G401 (cell line): ENCODE results near the gene YPEL4. TPM values are rescaled to one million over a fixed set of nuclear protein-coding genes. Genes with fewer than 3 reads are reported as not detected.
"Not testable (repeated sequence)": the region's sequence is repeated elsewhere in the genome, so short reads cannot be mapped to it uniquely, and the experiment has no call there.

Experiments
- DNase-seq: peaks from one replicate; pipeline ENCODE4 v3.0.0-alpha.2; 2015; ENCODE audit warnings: low spot score
- in situ Hi-C: cut with HindIII; loops from 2 replicates; pipeline ENCODE4 v1.10.0; 2016; ENCODE audit warnings: low sequenced_read_pairs, mixed read lengths
- total RNA-seq: library from RNA; depleted of rRNA; stranded (reverse); fragments of >200 nt; shearing (Covaris generic); gene quantifications from 2 replicates; pipeline ENCODE4 v1.2.3, GENCODE V29; 2014

Gene YPEL4
- total RNA-seq, 1 experiment from 2014 or later: not detected

DNA sequence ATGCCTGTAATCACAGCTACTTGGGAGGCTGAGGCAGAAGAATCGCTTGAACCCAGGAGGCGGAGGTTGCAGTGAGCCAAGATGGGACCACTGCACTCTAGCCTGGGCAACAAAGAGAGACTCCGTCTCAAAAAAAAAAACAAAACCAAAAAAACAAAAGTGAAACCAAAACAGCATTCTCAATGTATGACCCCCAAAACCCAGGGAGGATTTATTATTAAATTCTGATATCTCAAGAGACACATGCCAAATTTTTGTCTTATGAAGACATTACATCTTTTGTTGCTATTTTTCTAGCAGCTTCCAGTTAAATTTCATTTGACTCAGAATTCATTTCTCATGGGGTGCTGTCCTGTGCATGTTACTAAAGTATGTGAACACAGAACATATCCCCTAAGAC is 3.0 kb upstream of the YPEL4 start:
- DNase-seq: no peak
- in situ Hi-C loops: no loop called here

DNA sequence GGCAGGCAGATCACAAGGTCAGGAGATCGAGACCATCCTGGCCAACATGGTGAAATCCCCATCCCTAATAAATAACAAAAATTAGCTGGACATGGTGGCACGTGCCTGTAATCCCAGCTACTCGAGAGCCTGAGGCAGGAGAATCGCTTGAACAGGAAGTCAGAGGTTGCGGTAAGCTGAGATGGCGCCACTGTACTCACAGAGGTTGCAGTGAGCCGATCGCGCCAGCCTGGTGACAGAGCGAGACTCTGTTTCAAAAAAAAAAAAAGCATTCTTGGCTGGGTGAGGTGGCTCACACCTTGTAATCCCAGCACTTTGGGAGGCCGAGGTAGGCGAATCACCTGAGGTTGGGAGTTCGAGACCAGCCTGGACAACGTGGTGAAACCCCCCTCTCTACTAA is 2.5 kb upstream of the YPEL4 start:
- in situ Hi-C loops, DNase-seq: not testable (repeated sequence)

DNA sequence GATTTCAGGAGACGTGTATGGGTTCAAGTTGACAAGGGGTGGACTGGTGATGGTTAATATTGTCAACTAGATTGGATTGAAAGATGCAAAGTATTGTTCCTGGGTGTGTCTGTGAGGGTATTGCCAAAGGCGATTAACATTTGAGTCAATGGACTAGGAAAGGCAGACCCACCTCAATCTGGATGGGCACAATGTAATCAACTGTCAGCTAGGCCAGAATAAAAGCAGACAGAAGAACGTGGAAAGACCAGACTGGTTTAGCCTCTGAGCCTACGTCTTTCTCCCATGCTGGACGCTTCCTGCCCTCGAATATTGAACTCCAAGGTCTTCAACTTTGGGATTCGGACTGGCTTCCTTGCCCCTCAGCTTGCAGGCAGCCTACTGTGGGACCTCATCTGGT is 1.7 kb upstream of the YPEL4 start:
- in situ Hi-C loops: no loop called here
- no peak for DNase-seq

DNA sequence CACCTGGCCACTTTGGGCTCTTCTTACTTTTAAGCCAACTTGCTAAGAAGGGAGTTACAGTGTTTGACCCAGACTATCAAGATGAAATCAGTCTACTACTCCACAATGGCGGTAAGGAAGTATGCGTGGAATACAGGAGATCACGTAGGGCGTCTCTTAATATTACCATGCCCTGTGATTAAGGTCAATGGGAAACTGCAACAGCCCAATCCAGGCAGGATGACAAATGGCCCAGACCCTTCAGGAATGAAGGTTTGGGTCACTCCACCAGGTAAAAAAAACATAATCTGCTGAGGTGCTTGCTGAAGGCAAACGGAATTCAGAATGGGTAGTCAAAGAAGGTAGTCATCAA is 1.0 kb upstream of the YPEL4 start:
- in situ Hi-C loops: no loop called here
- DNase-seq: no peak

DNA sequence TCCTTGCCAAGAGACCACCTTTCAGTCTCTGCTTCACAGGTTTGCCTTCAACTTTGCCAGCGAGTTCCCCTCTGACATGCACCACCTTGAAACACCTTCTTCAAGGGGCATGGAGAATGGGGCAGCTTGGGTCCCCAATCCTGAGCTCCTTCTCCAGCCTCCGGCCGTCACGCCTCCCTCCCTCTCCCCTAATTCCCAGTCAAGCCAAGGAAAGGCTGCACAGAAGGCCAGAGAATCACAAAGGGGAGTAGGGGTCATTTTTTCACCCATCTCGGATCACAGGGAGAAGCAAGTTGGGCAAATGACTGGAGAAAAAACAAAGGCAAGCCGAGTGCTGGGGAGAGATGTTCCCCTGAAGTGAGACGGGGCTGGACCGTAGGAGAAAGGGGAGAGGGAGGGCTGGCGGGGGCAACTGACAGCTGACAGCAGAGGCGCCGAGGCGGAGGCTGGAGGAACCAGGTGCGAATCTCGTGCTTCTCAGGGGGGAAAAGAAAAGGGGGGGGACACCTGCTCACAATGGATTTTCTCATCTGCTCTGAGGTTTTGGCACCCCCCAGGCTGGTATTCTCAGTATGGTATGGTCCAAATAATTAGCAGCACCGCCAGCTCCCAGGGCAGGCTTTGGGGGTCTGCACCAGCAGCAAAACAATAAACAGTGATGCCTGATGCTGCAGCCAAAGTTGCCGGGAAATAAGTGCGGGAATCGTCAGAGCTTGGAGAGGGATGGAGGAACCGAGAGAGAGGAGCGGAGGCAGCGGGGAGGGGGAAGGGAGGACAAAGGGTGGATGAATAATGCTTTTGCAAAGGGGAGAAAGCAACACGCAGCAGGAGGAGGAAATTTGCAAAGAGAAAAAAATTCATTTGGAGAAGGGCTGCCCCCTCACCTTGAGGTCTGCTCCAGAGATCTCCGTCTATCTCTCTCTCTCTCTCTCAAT is 644 bp downstream of the YPEL4 start:
- peak; percentile 70 for DNase-seq
- in situ Hi-C loops: no loop called here

DNA sequence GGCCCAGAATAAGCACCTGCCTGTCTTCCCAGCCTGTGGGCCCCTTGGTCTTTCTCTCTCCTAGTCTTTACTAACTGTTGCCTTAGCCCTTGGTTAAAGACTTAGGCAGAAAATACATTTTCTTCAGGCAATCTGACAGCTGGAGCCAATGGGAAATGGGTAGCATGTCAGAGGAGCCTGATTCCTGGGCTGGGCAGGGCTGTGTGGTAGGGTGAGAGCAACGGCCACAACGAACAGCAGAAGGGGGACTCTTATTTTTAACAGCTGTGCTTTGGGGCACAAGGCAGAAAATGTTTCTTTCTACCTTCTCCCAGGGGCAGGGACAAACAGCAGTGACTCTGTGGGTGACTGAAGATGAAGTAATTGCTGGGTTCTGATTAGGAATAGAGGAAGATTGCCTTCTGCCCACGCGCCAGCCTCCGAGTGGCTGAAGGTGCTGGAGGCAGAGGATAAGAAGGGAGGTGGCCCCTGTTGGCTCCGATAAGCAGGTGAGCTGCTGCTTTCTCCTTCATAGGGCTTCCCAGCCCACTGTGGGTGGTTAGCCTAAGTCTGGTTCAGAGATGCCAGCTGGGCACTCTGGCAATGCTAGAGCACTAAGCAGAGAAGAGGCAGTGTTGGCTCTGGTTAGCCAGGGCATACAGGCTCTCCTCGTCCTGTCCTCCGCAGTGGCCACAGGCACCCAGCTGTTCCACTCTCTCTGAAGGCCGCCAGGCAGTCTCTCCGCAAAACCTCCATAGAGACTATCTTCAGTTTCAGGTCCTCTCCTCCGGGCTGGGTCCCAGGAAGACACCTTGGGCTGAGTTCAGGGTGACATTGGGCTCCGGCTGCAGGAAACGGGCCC is 1.5 kb downstream of the YPEL4 start:
- peak; percentile 77 for DNase-seq
- in situ Hi-C loops: no loop called here

DNA sequence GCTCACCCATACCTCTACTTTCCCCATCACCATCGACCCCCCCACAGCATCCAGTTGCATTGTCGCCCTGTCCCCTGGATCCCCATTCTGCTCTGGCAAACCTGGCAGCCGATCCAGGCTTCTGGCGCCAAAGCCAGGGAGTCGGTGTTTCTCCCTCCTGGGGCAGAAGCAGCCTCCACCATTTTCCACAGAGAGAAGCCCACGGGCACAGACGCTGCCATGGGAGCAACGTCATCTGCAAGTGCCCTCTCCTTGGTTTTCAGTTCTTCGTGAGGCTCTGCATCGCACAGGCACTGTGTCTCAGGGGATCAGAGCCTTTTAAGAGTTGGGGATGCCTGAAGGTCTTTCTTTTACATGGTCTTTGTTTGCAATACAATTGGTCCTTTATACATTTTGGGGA is 2.3 kb downstream of the YPEL4 start:
- in situ Hi-C loops: no loop called here
- DNase-seq: peak; percentile 35

DNA sequence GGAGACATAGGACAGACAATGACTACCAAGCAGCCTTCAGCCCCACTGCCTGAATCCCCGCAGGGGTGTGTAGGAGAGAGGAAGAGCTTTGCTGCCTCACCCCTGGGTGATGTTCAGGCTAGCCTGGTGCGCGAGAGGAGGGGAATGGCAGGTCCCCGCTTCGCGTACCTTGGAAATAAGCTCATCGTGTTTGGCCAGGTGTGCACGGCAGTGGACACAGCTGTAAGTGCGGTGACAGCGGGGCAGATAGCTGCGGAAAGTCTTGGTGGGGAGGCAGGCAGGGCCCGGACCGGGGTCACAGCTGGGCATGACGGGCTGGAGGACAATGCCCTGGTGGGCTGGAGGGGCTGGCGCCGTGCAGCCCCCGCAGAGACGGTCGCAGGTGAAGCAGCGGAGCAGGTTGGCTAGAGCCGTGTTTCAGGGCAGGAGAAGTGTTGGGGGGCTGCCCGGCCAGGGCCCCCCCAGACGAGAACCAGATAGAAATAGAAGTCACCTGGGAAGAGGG is 2.9 kb downstream of the YPEL4 start:
- in situ Hi-C loops: no loop called here
- DNase-seq: no peak

DNA sequence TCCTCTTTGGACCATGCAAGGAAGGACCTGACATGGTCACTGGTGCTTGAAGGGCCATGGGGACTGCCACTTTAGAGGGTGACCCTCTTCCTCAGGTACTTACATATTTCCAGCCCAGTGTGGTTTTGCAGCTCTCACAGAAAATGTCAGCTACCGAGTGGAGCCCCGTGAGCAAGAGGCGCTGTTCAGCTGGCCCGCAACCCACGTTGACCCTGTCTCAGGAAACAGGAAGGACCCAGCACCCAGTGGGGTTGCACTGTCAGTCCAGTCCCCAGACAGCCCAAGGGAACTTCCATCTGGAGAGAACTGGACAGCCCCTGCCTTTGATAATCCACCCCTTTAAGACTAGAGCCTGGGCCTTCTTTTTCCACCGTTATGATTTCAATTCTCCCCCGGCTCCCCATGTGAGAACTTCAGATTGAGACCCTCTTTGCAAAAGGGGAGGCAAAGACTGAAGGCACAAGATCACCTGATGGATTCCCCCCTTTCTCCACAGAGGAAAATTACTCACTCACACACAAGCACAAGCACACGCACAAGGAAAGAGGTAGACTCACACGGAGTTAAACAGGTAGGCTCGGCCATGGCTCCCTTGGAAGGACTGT is 3.4 kb downstream of the YPEL4 start:
- peak; percentile 39 for DNase-seq
- in situ Hi-C loops: no loop called here

DNA sequence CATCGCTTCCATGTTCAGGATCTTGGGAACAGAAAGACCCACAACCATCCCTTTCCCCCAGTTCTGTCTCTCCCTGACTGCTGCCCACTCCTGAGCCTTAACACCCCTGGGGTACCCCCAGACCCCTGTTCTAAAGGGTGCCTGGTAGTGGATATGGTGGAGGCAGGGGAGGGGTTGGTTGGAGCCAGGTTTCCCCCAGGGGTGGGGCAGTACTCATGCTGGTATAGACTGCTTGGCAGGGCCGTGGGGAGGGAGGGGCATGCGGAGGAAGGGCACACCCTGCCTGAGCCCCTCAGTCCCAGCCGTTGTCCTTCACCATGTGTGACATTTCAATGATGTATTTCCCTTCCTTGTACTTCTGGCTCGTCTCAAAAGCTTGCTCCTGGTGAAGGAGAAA is 4.0 kb downstream of the YPEL4 start:
- DNase-seq: no peak
- in situ Hi-C loops: no loop called here

DNA sequence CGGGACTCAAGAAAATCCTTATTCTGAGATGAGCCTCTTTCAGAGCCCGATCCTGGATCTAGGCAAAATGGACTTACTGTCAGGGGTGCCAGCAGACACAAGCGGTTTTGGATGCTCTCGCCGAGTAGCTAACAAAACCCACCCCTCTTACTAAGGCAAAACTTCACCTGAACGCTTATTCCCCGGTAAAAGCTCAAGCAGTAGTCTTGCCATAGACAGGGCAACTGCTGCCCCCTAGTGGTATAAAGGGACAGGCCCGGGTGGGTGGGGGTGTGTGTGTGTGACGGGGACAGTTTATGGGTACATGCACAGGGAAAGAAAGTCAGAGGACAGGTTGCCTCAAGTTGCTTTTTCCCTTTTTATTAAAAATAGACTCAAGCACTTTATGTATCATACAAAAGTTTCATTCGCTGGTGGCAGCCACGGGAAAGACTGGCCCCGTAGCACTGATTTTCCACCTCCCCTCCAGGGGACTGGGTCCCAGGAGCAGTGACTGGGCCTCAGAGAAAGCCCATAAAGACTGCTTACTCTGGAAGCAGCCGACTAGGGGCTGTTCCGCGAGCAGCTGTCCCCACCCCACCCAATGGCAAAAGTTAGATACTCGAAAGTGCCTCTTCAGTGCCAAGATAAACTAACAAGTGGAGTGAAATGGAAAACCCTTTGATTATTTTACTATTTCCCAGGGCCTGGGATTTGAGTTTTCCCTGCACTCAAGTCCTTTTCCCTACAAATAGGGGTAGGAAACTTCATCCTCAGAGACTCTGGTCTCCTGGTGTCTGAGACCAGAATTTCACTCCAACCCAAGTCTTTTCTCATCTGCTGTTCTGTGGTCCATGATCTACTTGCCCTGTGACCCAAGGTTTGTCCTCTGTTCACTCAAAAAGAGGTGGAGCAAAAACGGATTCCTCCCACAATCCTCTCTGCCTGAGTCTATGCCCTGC is 4.7 kb downstream of the YPEL4 start:
- DNase-seq: peak; percentile 89
- in situ Hi-C loops: no loop called here

DNA sequence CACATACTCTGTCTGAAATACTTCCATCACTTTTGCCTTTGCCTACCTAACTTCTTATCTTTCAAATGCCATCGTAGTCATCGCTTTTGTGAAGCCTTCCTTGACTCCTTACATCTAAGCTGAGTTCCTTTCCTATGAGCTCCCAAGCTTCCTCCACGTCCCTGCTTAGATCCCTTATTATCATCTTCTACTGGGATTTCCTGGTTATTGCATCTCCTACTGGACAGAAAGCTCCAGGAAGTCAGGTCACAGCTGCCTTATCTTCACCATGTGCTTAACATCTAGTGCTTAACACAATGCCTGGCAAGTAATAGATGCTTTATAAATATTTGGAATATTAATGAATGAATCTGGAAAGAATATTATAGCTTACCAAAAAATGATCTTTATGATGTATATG is 5.9 kb downstream of the YPEL4 start:
- DNase-seq: peak; percentile 22
- in situ Hi-C loops: no loop called here

DNA sequence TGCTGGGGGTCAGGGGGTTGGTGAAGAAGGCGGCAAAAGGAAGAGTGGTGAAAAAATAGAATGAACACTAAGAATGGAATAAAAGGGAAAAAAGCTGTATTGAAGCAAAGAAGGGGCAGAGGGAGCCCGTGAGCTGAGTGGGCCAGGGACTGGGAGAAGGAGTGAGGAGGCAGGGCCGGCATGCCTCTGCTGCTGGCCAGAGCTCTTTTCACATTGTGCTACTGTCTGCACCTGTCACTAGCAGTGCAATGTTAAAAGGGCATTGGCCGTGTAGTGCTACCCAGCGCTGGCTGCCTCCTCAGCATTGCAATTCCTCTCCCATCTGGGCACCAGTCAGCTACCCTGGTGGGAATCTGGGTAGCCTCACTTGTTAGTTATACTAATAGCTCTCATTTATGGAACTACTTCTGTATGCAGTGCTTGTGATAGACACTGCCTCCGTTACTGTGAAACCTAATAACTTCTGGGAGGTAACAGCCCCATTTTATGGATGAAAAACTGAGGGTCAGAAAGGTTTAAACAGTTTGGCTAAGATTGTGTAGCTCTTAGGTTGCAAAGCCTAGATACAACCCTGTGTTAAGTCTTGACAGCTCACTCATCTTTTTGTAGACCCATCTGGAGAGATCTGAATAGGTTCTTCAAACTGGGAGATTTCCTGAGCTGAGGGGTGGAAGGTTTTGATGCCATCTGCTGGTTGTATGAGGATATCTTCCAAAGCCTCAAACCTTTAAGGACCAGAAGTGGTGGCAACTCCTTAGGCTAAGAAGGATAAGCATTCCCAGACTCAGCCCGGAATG is 8.5 kb downstream of the YPEL4 start:
- in situ Hi-C loops: no loop called here
- peak; percentile 75 for DNase-seq

DNA sequence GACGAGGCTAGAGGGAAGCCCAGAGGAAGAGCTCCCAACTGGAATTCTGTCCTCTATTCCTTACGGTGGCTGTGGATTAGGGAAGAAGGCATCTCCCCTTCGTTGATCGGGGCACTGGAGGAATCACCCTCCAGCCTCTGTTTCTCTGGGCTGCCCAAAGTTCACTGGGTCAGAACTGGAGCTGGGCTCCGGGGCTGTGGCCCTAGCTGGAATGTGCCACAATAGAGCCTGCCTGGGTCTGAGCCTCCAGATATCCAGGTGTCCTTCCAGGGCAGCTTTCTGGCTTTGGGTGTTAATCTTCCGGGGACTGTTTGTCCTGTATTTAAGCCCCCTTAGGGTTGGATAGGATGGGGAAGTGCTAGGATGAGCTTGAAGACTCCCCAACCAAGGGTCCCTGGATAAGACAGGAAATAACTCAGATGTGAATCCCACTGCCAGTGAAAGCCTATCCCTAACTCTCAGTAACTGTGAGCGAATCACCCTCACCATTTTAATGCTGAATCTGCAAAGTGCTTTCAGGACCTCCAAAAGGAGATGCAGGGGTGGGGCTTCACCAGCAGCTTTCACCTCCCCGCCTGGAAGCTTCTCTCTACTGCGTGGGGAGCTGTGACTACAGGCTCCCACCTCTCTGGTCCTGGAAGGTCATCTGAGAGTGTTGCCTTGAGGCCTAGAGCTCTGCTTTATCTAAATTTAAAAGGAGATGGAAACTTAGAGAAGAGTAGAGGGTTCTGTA is 9.5 kb downstream of the YPEL4 start:
- in situ Hi-C loops: no loop called here
- DNase-seq: no peak

DNA sequence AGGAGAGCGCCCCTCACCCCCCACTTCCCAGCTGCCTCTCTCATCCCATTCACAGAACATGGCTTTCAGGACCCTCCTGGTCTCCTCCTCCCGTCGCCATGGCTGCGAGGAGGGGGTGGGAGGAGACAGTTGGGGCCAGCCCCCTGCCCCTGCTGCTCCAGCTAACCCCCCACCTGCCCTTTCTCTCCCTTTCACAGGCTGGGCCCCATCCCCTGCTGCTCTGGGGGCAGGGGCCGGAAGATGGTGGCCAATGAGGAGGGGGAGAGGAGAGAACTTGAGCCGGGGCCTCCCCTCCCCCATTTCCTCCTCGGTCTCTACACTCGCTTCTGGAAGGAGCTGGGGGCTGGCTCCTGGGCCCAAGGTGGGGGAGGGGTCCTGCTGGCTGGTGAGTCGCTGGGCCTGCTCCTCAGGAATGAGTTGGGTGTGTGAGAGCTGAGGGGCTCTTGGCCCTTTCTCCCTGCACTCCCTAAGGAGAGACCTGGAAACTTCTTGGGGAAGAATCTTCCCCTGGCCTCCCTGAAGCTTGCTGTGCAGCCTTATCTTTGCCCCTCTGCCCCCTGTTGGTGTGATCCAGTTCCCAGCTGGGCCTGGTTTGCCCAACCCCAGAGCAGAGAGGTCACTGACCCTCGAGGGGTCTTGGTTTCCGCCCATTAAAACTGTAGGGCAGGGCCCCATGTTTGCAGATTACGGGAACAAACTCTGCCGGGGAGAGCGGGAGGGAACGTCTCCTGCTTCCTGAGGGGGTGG is 10.2 kb downstream of the YPEL4 start:
- in situ Hi-C loops: no loop called here
- peak; percentile 72 for DNase-seq

DNA sequence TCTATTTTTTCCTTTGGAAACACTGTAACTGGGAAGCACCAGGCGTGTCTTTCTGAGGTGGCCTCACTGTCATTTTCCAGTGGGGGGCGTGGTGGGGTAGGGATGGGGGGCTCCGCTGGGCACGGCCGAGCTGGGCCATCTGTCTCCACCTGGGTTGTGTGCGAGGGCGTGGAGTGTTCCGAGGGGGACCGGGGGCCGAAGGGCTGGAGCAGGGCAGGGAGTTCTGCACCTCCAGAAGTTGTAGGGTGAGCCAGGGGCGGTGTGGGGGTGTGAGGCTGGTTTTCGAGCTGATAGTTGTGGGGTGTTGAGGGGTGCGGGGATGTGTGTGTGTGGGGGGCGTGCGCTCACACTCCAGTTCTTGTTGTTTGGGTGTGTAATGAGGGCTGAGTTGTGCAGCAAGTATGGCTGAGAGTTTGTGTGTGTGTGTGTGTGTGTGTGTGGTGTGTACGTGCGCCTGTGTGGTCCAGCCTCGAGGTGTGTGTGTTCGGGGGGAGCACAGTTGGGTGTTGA is 10.8 kb downstream of the YPEL4 start:
- DNase-seq: no peak
- in situ Hi-C loops: no loop called here
